ENCODE results near the gene CCNY.

GRCh38 chr10:35456784-35457183 is 120.5 kb downstream of the CCNY start:
- TF ChIP-seq ELK1 (IDR thresholded peaks at IDR 0.05; ENCODE audit: borderline replicate concordance, low read depth, low read length) (no peak), RAD21 (IDR thresholded peaks at IDR 0.05; ENCODE audit: low read length) (no peak), POLR2A (IDR thresholded peaks at IDR 0.05; ENCODE audit: low read depth, low read length) (no peak)
